ENCODE results near the gene DDX3X.
A peak's percentile ranks its signal among the peaks of the same experiment; 100 is the strongest.
"Not testable (repeated sequence)": the region's sequence is repeated elsewhere in the genome, so short reads cannot be mapped to it uniquely, and the experiment has no call there.

Gene DDX3X

GRCh38 chrX:41373989-41374606, 40.1 kb downstream of the DDX3X start:
- no peak for DNase-seq (ENCODE audit: low spot score)

GRCh38 chrX:41377624-41378023, 43.7 kb downstream of the DDX3X start:
- no peak for DNase-seq (ENCODE audit: low spot score)

GRCh38 chrX:41381685-41382084, 47.7 kb downstream of the DDX3X start:
- peak; percentile 40 for DNase-seq (ENCODE audit: low spot score)

- peak; percentile 10 for DNase-seq (ENCODE audit: low spot score)
Observed at GRCh38 chrX:41382714-41383645, 49.0 kb downstream of the DDX3X start.

- peak; percentile 61 for DNase-seq (ENCODE audit: low spot score)
Observed at GRCh38 chrX:41384051-41384705, 50.2 kb downstream of the DDX3X start.

GRCh38 chrX:41386222-41386990, 52.4 kb downstream of the DDX3X start:
- no peak for DNase-seq (ENCODE audit: low spot score)

GRCh38 chrX:41388543-41388942, 54.6 kb downstream of the DDX3X start:
- no peak for DNase-seq (ENCODE audit: low spot score)

GRCh38 chrX:41389311-41389888, 55.4 kb downstream of the DDX3X start:
- DNase-seq (ENCODE audit: low spot score) = no peak

- not testable (repeated sequence) for DNase-seq (ENCODE audit: low spot score)
Observed at GRCh38 chrX:41390576-41390975, 56.6 kb downstream of the DDX3X start.

- DNase-seq (ENCODE audit: low spot score) = no peak
Observed at GRCh38 chrX:41391606-41392005, 57.6 kb downstream of the DDX3X start.

- no peak for DNase-seq (ENCODE audit: low spot score)
Observed at GRCh38 chrX:41394293-41394692, 60.3 kb downstream of the DDX3X start.

GRCh38 chrX:41397219-41397618, 63.3 kb downstream of the DDX3X start:
- DNase-seq (ENCODE audit: low spot score) = no peak

- no peak for DNase-seq (ENCODE audit: low spot score)
Observed at GRCh38 chrX:41397768-41398167, 63.8 kb downstream of the DDX3X start.

GRCh38 chrX:41402556-41402955, 68.6 kb downstream of the DDX3X start:
- DNase-seq (ENCODE audit: low spot score) = not testable (repeated sequence)

- no peak for DNase-seq (ENCODE audit: low spot score)
Observed at GRCh38 chrX:41405551-41405950, 71.6 kb downstream of the DDX3X start.

GRCh38 chrX:41406201-41406600, 72.2 kb downstream of the DDX3X start:
- DNase-seq (ENCODE audit: low spot score) = no peak

- DNase-seq (ENCODE audit: low spot score) = no peak
Observed at GRCh38 chrX:41407816-41408215, 73.9 kb downstream of the DDX3X start.

- DNase-seq (ENCODE audit: low spot score) = no peak
Observed at GRCh38 chrX:41408576-41408975, 74.6 kb downstream of the DDX3X start.

- no peak for DNase-seq (ENCODE audit: low spot score)
Observed at GRCh38 chrX:41409006-41409405, 75.0 kb downstream of the DDX3X start.

GRCh38 chrX:41411222-41411621, 77.3 kb downstream of the DDX3X start:
- DNase-seq (ENCODE audit: low spot score) = not testable (repeated sequence)

GRCh38 chrX:41412261-41413081, 78.5 kb downstream of the DDX3X start:
- DNase-seq (ENCODE audit: low spot score) = no peak
